HEK293 (cell line): ENCODE results near the gene PACRG.

Source experiments
- CTCF ChIA-PET: fragments of 350-600 bp; formaldehyde crosslinking; extraction: SDS; loops from one replicate; lab custom pipeline; 2021; ENCODE audit warnings: antibody characterized with exemption; lab: Yijun Ruan, JAX
- POLR2A ChIA-PET: fragments of 300-600 bp; formaldehyde crosslinking; extraction: SDS; loops from one replicate; lab custom pipeline; 2020; ENCODE audit warnings: antibody characterized with exemption, inconsistent platforms; lab: Yijun Ruan, JAX
- H3K27ac ChIP-seq: fragments of 200-500 bp; sonication (Bioruptor generic); 2 replicates; pipeline ENCODE4 v1.5.1; 2014; ENCODE audit warnings: low read depth, low read length, control low read depth, inconsistent platforms; ENCODE audit errors: extremely low read depth
- H3K36me3 ChIP-seq, 2 experiments: fragments of 200-500 bp in 1 of 2; sonication (Bioruptor generic) in 1 of 2; 1 replicate in 1 of 2; 2 replicates in 1 of 2; pipeline ENCODE4 v1.5.1; 2014 to 2017; ENCODE audit warnings: inconsistent platforms in 2 of 2, low read length in 2 of 2; ENCODE audit not compliant: control insufficient read depth in 2 of 2, insufficient read depth in 1 of 2
- H3K4me1 ChIP-seq: fragments of 200-500 bp; sonication (Bioruptor generic); 2 replicates; pipeline ENCODE4 v1.5.1; 2014; ENCODE audit warnings: mild to moderate bottlenecking, low read length, inconsistent platforms; ENCODE audit not compliant: control insufficient read depth, insufficient read depth
- H3K4me3 ChIP-seq: 2 replicates; pipeline ENCODE4 v1.5.1; 2011; ENCODE audit warnings: low read depth, mild to moderate bottlenecking, control low read depth, low read length, moderate library complexity
- H3K9me3 ChIP-seq: fragments of 200-500 bp; sonication (Bioruptor generic); 2 replicates; pipeline ENCODE4 v1.5.1; 2014; ENCODE audit warnings: low read depth, low read length, inconsistent platforms; ENCODE audit not compliant: control insufficient read depth, insufficient read depth
- FEZF1 ChIP-seq: fragments of 450-650 bp; formaldehyde crosslinking; IDR thresholded peaks from 2 replicates; pipeline ENCODE4 v1.5.1; 2016; ENCODE audit warnings: missing biosample characterization, missing genetic modification characterization
- HOXC10 ChIP-seq: sonication (generic); formaldehyde crosslinking; IDR thresholded peaks from 2 replicates; pipeline ENCODE4 v1.8.1; 2023; ENCODE audit warnings: mild to moderate bottlenecking, missing genetic modification reagents
- REPIN1 ChIP-seq: fragments of 450-650 bp; formaldehyde crosslinking; IDR thresholded peaks from 2 replicates; pipeline ENCODE4 v1.5.1; 2017; ENCODE audit warnings: missing biosample characterization, missing genetic modification characterization, low read depth
- ZBTB1 ChIP-seq: fragments of 450-650 bp; formaldehyde crosslinking; IDR thresholded peaks from 2 replicates; pipeline ENCODE4 v1.5.1; 2016; ENCODE audit warnings: missing biosample characterization, missing genetic modification characterization
- ZFP69B ChIP-seq: fragments of 450-650 bp; formaldehyde crosslinking; IDR thresholded peaks from 2 replicates; pipeline ENCODE4 v1.5.1; 2016; ENCODE audit warnings: missing biosample characterization, missing genetic modification characterization
- ZNF169 ChIP-seq: fragments of 450-650 bp; formaldehyde crosslinking; IDR thresholded peaks from 2 replicates; pipeline ENCODE4 v1.5.1; 2016; ENCODE audit warnings: missing biosample characterization, missing genetic modification characterization
- ZNF274 ChIP-seq, 2 experiments: fragments of 200-500 bp in 1 of 2; fragments of 450-650 bp in 1 of 2; sonication (Bioruptor generic) in 1 of 2; formaldehyde crosslinking in 1 of 2; IDR thresholded peaks; 2 replicates each; pipeline versions ENCODE4 v1.5.1 to v1.6.1; 2014 to 2016; ENCODE audit warnings: borderline replicate concordance in 1 of 2, inconsistent platforms in 1 of 2, low read length in 1 of 2, missing biosample characterization in 1 of 2, missing genetic modification characterization in 1 of 2
- ZNF292 ChIP-seq: fragments of 450-650 bp; formaldehyde crosslinking; IDR thresholded peaks from 2 replicates; pipeline ENCODE4 v1.5.1; 2016; ENCODE audit warnings: low read depth, missing biosample characterization, missing genetic modification characterization, borderline replicate concordance
- ZNF416 ChIP-seq: fragments of 450-650 bp; formaldehyde crosslinking; IDR thresholded peaks from 2 replicates; pipeline ENCODE4 v1.5.1; 2016; ENCODE audit warnings: missing biosample characterization, missing genetic modification characterization
- ZNF530 ChIP-seq: fragments of 450-650 bp; formaldehyde crosslinking; IDR thresholded peaks from 2 replicates; pipeline ENCODE4 v1.5.1; 2016; ENCODE audit warnings: low read depth, missing biosample characterization, missing genetic modification characterization
- ZNF623 ChIP-seq: fragments of 450-650 bp; formaldehyde crosslinking; IDR thresholded peaks from 2 replicates; pipeline ENCODE4 v1.5.1; 2016; ENCODE audit warnings: missing biosample characterization, missing genetic modification characterization
- ZNF624 ChIP-seq: fragments of 450-650 bp; formaldehyde crosslinking; IDR thresholded peaks from 2 replicates; pipeline ENCODE4 v1.5.1; 2017; ENCODE audit warnings: missing biosample characterization, missing genetic modification characterization
- ZNF629 ChIP-seq: fragments of 450-650 bp; formaldehyde crosslinking; IDR thresholded peaks from 2 replicates; pipeline ENCODE4 v1.5.1; 2017; ENCODE audit warnings: missing biosample characterization, missing genetic modification characterization
- ZNF654 ChIP-seq: fragments of 450-650 bp; formaldehyde crosslinking; IDR thresholded peaks from 2 replicates; pipeline ENCODE4 v1.5.1; 2016; ENCODE audit warnings: low read depth, missing biosample characterization, missing genetic modification characterization
- ZNF747 ChIP-seq: fragments of 450-650 bp; formaldehyde crosslinking; IDR thresholded peaks from 2 replicates; pipeline ENCODE4 v1.5.1; 2016; ENCODE audit warnings: missing biosample characterization, missing genetic modification characterization
- ZNF785 ChIP-seq: fragments of 450-650 bp; formaldehyde crosslinking; IDR thresholded peaks from 2 replicates; pipeline ENCODE4 v1.5.1; 2016; ENCODE audit warnings: missing biosample characterization, missing genetic modification characterization
- ZNF843 ChIP-seq: fragments of 450-650 bp; formaldehyde crosslinking; IDR thresholded peaks from 2 replicates; pipeline ENCODE4 v1.5.1; 2016; ENCODE audit warnings: missing biosample characterization, missing genetic modification characterization
- ZSCAN30 ChIP-seq: fragments of 450-650 bp; IDR thresholded peaks from 2 replicates; pipeline ENCODE4 v1.5.1; 2018; ENCODE audit warnings: missing biosample characterization, mild to moderate bottlenecking, missing genetic modification characterization, moderate library complexity
- TF ChIP-seq, protein P1 (sequence below): fragments of 450-650 bp; formaldehyde crosslinking; IDR thresholded peaks from 2 replicates; pipeline ENCODE4 v1.5.1; 2017; ENCODE audit warnings: missing biosample characterization, mild to moderate bottlenecking, missing genetic modification characterization, moderate library complexity
- TF ChIP-seq, protein P2 (sequence below): fragments of 450-650 bp; formaldehyde crosslinking; IDR thresholded peaks from 2 replicates; pipeline ENCODE4 v1.5.1; 2016; ENCODE audit warnings: missing biosample characterization, missing genetic modification characterization
- TF ChIP-seq, protein P3 (sequence below): fragments of 450-650 bp; formaldehyde crosslinking; IDR thresholded peaks from 2 replicates; pipeline ENCODE4 v1.5.1; 2016; ENCODE audit warnings: missing biosample characterization, missing genetic modification characterization, borderline replicate concordance
- TF ChIP-seq, protein P4 (sequence below): fragments of 450-650 bp; formaldehyde crosslinking; conservative IDR thresholded peaks from 2 replicates; pipeline ENCODE4 v1.5.1; 2016; ENCODE audit warnings: low read depth, missing biosample characterization, missing genetic modification characterization

PACRG gene

DNA sequence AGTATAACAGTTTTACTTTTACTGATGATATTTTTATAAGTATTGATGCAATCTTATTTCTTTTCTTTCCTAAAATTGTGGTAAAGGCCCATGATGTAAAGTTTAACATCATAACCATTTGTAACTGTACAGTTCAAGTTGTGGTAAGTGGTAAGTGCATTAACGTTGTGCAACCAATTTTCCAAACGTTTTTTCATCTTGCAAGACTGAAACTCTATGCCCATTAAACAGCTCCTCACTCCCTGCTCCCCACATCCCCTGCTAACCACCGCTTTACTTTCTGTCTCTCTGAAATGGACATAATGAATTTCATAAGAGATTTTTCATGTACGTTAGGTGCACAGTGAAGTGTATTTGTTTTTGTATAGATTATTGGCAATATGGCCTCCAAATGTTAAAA is 106.0 kb downstream of the PACRG start:
- TF ChIP-seq ZNF169 (tag by site-specific recombination) (no peak), ZNF292 (tag by site-specific recombination) (no peak), ZSCAN30 (no peak), FEZF1 (no peak), ZNF624 (tag by site-specific recombination) (no peak), ZNF629 (tag by site-specific recombination) (no peak), ZNF530 (tag by site-specific recombination) (no peak), ZNF623 (tag by site-specific recombination) (no peak), ZNF416 (tag by site-specific recombination) (no peak), ZNF747 (tag by site-specific recombination) (no peak), ZNF654 (tag by site-specific recombination) (no peak), ZNF785 (no peak), REPIN1 (tag by site-specific recombination) (no peak)
- TF ChIP-seq, protein P1, sequence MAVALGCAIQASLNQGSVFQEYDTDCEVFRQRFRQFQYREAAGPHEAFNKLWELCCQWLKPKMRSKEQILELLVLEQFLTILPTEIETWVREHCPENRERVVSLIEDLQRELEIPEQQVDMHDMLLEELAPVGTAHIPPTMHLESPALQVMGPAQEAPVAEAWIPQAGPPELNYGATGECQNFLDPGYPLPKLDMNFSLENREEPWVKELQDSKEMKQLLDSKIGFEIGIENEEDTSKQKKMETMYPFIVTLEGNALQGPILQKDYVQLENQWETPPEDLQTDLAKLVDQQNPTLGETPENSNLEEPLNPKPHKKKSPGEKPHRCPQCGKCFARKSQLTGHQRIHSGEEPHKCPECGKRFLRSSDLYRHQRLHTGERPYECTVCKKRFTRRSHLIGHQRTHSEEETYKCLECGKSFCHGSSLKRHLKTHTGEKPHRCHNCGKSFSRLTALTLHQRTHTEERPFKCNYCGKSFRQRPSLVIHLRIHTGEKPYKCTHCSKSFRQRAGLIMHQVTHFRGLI (tag by site-specific recombination), result no peak
- TF ChIP-seq, protein P2, sequence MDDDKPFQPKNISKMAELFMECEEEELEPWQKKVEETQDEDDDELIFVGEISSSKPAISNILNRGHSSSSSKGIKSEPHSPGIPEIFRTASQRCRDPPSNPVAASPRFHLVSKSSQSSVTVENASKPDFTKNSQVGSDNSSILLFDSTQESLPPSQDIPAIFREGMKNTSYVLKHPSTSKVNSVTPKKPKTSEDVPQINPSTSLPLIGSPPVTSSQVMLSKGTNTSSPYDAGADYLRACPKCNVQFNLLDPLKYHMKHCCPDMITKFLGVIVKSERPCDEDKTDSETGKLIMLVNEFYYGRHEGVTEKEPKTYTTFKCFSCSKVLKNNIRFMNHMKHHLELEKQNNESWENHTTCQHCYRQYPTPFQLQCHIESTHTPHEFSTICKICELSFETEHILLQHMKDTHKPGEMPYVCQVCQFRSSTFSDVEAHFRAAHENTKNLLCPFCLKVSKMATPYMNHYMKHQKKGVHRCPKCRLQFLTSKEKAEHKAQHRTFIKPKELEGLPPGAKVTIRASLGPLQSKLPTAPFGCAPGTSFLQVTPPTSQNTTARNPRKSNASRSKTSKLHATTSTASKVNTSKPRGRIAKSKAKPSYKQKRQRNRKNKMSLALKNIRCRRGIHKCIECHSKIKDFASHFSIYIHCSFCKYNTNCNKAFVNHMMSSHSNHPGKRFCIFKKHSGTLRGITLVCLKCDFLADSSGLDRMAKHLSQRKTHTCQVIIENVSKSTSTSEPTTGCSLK (tag by site-specific recombination), result no peak
- TF ChIP-seq, protein P3, sequence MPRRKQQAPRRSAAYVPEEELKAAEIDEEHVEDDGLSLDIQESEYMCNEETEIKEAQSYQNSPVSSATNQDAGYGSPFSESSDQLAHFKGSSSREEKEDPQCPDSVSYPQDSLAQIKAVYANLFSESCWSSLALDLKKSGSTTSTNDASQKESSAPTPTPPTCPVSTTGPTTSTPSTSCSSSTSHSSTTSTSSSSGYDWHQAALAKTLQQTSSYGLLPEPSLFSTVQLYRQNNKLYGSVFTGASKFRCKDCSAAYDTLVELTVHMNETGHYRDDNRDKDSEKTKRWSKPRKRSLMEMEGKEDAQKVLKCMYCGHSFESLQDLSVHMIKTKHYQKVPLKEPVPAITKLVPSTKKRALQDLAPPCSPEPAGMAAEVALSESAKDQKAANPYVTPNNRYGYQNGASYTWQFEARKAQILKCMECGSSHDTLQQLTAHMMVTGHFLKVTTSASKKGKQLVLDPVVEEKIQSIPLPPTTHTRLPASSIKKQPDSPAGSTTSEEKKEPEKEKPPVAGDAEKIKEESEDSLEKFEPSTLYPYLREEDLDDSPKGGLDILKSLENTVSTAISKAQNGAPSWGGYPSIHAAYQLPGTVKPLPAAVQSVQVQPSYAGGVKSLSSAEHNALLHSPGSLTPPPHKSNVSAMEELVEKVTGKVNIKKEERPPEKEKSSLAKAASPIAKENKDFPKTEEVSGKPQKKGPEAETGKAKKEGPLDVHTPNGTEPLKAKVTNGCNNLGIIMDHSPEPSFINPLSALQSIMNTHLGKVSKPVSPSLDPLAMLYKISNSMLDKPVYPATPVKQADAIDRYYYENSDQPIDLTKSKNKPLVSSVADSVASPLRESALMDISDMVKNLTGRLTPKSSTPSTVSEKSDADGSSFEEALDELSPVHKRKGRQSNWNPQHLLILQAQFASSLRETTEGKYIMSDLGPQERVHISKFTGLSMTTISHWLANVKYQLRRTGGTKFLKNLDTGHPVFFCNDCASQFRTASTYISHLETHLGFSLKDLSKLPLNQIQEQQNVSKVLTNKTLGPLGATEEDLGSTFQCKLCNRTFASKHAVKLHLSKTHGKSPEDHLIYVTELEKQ (tag by site-specific recombination), result no peak
- Histone ChIP-seq H3K4me3 (no peak overlapping the region), H3K27ac (no peak overlapping the region), H3K36me3 (no peaks in the 10 kb centered on the region), H3K9me3 (no peaks in the 10 kb centered on the region), H3K4me1 (no peaks in the 10 kb centered on the region)
- POLR2A ChIA-PET, result no interaction called here
- CTCF ChIA-PET, result interaction anchor here (0.6 kb wide), 2 partner anchors 214 to 1155 kb away, joined by 3 to 5 read pairs; no protein-coding TSS in a partner anchor

DNA sequence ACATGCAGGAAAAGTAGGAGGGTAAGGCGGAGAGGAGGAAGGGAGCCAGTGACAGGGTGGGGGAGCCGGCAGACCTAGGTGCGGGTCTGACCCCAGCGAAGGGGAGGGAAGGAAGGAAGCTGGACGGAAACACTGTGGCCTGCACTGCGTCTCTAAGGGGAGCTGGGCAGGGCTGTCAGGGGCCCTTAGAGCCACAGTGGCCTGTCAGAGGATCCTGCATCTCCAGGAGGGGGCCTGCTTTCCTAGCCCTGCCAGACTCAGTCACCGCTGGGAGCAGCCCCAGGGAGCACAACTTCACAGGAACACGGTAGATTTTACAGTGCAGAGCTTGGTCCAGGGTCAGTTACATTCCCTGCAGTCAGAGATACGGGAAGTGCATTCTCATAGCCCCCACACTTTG is 118.2 kb downstream of the PACRG start:
- POLR2A ChIA-PET, result no interaction called here
- H3K36me3 ChIP-seq, result no peaks in the 10 kb centered on the region
- TF ChIP-seq ZNF843 (no peak), ZBTB1 (tag by site-specific recombination) (no peak), ZNF274 (IDR thresholded peaks at IDR 0.05; ENCODE audit: low read length) (no peak), ZNF274 (tag by site-specific recombination; IDR thresholded peaks at IDR 0.05; ENCODE audit: borderline replicate concordance) (no peak), HOXC10 (CRISPR knock-in tag) (no peak), ZFP69B (tag by site-specific recombination) (no peak)
- TF ChIP-seq, protein P4, sequence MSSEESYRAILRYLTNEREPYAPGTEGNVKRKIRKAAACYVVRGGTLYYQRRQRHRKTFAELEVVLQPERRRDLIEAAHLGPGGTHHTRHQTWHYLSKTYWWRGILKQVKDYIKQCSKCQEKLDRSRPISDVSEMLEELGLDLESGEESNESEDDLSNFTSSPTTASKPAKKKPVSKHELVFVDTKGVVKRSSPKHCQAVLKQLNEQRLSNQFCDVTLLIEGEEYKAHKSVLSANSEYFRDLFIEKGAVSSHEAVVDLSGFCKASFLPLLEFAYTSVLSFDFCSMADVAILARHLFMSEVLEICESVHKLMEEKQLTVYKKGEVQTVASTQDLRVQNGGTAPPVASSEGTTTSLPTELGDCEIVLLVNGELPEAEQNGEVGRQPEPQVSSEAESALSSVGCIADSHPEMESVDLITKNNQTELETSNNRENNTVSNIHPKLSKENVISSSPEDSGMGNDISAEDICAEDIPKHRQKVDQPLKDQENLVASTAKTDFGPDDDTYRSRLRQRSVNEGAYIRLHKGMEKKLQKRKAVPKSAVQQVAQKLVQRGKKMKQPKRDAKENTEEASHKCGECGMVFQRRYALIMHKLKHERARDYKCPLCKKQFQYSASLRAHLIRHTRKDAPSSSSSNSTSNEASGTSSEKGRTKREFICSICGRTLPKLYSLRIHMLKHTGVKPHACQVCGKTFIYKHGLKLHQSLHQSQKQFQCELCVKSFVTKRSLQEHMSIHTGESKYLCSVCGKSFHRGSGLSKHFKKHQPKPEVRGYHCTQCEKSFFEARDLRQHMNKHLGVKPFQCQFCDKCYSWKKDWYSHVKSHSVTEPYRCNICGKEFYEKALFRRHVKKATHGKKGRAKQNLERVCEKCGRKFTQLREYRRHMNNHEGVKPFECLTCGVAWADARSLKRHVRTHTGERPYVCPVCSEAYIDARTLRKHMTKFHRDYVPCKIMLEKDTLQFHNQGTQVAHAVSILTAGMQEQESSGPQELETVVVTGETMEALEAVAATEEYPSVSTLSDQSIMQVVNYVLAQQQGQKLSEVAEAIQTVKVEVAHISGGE, result no peak
- TF ChIP-seq, all 188 proteins: peak for 0
- CTCF ChIA-PET, result interaction anchor here (0.6 kb wide), 2 partner anchors 53 to 1438 kb away, joined by 3 to 5 read pairs; no protein-coding TSS in a partner anchor
- Histone ChIP-seq H3K4me3 (no peak overlapping the region), H3K9me3 (no peaks in the 10 kb centered on the region), H3K4me1 (no peaks in the 10 kb centered on the region), H3K27ac (no peak overlapping the region)
